ENCODE measurements around the gene TPBGL.

- TF ChIP-seq CTCF (conservative IDR thresholded peaks at IDR 0.05 in 1 of 2, IDR thresholded peaks at IDR 0.05 in 1 of 2; ENCODE audit: low read depth in 1 of 2, low read length in 2 of 2) (no peak), EZH2 (IDR thresholded peaks at IDR 0.05; ENCODE audit: low read length, missing control alignments) (no peak)
Measured at GRCh38 chr11:75229466-75229865, 11.1 kb upstream of the TPBGL start.
